ENCODE data around the gene EXOC3L4. TPM values are rescaled to one million over a fixed set of nuclear protein-coding genes. Genes with fewer than 3 reads are reported as not detected.

EXOC3L4 gene
- total RNA-seq, 1 donor from 2014 or later: 0.20 TPM

- ATAC-seq: no peak
Observed at GRCh38 chr14:103070971-103071542, 23.5 kb upstream of the EXOC3L4 start.

- ATAC-seq: peak; percentile 49
Observed at GRCh38 chr14:103071544-103072251, 22.8 kb upstream of the EXOC3L4 start.

DNA sequence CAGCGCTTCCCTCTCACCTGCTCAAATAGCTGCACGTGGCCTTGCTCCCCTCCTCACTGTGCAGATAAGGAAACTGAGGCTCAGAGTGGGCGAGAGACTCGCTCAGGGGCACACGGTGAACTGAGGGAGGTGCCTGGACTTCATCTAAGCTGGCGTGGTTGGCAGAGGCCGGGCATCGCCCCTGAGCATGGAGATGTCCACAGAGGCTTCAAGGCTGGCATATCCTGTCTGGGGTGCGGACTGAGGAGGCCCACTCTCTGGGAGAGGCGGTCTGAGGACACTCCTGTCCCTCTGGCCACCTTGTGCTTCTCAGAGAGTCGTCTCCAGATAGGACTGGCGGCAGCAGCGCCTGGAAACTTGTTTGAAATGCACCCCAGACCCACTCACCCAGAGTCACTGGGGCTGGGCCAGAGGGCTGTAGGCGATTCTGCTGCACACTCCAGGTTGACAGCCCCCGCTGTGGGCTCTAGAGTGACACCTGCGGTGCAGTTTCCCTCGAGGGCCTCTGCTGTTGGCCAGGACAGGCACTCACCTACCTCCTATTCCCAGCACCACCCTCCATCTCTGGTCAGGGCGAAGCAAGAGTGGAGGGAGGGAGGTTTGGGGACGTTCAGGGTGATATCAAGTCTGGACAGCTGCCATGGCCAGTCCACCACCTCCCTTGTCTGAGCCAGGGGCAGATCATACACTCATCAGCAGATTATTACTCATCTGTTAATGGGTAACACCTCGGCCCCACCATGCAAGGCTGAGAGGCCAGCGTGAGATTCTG is 21.7 kb upstream of the EXOC3L4 start:
- peak; percentile 14 for ATAC-seq

GRCh38 chr14:103073367-103073875 is 21.1 kb upstream of the EXOC3L4 start:
- ATAC-seq: no peak

GRCh38 chr14:103073876-103074728 is 20.4 kb upstream of the EXOC3L4 start:
- no peak for ATAC-seq

- ATAC-seq: peak; percentile 44
Observed at GRCh38 chr14:103074729-103075367, 19.7 kb upstream of the EXOC3L4 start.

DNA sequence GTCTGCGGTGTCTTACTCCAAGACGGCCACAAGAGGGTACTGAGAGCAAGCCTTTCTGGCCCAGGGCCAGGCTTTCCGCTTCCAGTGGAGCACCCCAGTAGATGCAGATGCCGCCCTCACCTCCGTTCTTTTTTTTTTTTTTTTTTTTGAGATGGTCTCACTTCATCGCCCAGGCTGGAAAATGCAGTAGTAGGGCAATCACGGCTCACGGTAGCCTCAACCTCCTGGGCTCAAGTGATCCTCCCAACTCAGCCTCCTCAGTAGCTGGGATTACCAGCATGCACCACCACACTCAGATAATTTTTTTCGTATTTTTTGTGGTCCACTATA is 16.1 kb upstream of the EXOC3L4 start:
- peak; percentile 61 for ATAC-seq

DNA sequence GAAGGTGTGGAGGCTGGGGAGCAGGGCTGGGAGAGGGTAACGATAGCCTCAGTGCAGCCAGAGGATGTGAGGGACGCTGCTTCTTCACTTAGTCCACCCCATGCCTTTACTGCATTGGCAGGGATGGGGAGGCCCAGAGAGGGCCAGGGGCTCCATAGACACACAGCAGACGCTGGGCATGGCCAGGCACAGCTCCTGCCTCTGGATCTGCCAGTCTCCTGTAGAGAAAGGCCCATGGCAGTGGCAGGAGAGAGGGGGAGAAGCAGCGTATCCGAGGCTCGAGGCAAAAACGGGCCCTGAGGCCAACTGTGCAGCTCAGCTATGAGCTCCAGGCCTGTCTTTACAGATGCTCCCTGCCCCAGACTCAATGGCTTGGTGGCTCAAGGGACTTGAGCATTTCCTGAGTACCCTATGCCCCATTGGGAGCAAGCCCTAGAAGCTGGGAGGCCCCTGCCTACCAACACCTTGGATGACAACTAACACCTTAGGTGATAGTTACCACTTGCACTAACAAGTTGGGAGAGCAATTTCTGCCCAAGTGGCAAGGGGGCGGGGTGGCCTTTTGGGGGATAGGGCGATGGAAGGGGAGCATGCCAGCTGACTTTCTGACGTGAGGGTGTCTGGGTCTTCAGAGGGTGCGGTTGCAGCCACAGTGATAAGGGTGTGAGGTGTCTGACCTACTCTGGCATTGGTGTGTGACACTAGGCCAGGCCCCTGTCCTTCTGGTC is 15.5 kb upstream of the EXOC3L4 start:
- ATAC-seq: no peak

- ATAC-seq: no peak
Observed at GRCh38 chr14:103081951-103082350, 12.6 kb upstream of the EXOC3L4 start.

GRCh38 chr14:103084021-103084919 is 10.3 kb upstream of the EXOC3L4 start, which contains the start of gene LBHD2:
TSS of gene LBHD2 (plus strand) at chr14:103084210. CDS start at chr14:103086013, 1,803 bp downstream.
- ATAC-seq: peak; percentile 27

DNA sequence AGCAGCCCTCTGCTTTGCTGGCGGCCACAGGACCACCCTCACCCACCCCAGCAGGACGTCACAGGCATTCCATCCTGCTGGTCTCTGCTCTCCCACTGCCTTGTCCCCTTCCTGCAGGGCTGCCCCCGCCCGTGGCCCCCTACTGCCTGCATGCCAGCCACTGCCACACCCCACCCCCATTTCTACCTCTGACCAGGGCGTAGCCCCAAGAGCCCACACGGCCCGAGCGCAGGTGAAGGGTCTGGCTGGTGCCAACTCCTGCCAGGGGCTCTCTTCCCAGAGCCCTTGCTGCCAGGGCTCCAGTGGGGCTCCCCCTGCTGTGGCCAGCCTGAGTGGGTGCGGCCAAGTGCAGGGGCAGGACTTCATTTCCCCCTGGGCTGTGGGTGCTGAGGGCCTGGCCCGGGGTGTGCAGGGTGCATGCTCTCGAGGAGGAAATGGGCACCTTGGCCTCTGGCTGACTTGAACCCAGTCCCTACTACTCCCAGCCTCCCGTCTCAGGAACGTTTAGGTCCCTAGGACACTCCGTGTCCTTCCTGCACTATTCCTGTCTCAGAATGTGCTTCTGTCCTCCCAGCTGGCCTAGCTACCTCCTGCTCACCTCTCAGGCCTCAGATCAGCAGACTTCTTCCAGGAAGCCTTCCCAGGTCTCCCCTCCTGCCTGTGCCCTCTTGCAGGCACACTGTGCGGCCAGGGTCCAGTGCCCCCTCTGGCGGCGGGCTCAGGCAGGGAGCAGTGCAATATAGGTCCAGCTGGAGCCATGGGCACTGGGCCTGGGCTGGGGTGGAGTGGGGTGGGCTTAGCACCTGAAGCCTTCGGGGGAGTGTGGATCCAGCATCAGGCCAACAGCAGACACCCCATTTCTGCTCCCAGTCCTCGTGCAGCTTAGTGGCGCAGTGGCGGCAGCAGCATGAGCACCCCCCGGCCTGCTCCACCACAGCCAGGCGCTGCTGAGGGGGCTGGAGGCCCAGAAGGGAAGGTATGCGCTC is 9.1 kb upstream of the EXOC3L4 start:
- ATAC-seq: no peak

GRCh38 chr14:103086771-103087342 is 7.7 kb upstream of the EXOC3L4 start:
- no peak for ATAC-seq

- no peak for ATAC-seq
Observed at GRCh38 chr14:103087343-103087835, 7.1 kb upstream of the EXOC3L4 start.

- no peak for ATAC-seq
Observed at GRCh38 chr14:103088921-103089320, 5.6 kb upstream of the EXOC3L4 start.

DNA sequence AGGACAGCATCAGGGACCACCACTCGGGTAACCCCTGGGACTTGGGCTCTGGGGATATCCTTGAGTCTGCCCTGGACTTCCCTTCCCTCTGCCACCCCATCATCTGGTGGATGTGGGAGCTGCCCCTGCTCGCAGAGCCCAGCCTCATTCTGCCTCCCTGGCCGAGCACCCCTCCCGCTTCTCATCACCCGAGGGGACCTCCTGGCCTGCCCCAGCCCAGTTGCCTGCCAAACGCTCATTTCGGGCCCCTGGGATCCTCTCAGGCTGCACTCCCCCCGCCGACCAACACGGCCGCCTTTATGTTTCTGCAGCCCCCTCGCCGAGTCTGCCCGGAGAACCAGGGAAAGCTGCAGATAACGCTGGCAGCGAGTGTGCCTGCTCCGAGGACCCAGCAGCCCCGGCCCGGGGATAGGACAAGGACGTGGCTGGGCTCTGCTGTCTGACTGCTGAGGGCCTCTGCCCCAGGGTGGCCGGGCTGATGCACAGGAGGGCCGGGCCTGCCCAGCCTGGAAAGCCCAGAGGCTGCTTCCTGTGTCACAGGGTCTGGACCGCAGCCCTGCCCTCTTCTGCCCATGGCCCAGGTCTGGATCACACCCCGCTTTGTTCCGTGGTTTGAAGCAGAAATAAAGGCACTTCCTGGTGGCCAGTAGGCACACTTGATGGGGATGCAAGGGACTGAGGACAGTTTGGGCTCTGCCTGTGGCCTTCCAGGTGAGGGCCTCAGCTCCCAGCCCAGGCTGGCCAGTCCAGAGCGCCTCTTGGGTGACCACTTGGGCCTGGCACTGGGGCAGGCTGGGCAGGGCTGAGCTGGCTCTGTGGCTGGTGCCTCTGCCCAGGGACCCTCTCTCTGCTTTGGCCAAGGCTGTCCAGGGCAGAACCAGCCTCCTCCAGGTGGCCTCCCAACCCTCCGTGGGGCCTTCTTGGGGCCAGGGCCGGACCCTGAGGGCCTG is 4.9 kb upstream of the EXOC3L4 start:
- ATAC-seq: no peak

DNA sequence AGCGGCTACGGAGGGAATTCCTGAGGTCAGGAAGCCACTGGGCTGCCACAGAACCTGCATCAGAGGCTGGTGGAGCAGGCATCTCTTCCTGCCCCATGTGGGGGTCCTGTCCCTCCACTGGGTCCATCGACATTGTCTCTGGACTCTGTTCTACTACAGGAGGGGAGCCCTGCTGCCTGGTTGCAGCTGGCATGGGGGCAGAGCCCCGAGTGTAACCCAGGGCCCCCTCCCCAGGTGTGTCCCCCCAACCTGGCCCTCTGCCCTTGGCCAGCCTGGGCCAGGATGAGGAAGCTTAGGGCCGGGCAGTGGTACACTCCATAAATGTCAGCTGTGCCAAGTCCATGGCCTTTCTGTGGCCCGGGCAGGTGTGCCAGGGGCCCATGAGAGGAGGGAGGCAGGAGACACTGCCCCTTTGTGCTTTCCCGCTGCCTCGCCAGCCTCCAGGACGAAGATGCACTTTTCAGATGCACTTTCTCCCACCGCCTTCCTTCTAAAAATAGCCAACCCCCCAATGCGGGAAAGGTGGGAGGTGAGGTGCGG is 4.0 kb upstream of the EXOC3L4 start:
- ATAC-seq: no peak

All from esophagus mucosa (tissue), 1 donor.